ENCODE data around the gene NTMT1. TPM values are rescaled to one million over a fixed set of nuclear protein-coding genes. Genes with fewer than 3 reads are reported as not detected.

The NTMT1 gene
- total and polyA plus RNA-seq, 9 of the 15 experiments (the other 6 are each of a cell fraction or from before 2014, with no cell fraction given): 42.1 to 116 (median 74.7) TPM

DNA sequence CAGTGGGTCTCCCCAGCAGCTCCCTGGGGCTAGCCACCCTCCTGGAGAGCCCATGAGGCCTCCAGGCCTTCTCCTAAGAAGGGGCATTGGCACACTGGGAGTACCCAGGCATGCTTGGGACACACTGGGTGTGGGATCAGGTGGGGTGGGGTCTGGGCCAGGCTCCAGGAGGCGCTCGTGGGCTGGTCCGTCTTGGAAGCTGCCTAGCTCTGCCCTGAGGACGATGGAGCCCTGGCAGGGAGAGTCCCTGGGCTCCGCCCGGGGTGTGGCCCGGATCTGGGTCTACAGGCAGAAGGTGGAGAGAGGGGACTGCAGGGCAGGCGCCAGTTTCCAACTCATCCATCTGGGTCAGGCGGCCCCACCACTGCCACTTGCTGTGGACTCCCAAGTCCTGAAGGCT lies 41.9 kb downstream of the NTMT1 start:
- Histone ChIP-seq H2AFZ (ENCODE audit: low read depth, low read length) (no peak overlapping the region), H3K4me3 (no peak overlapping the region), H3K79me2 (ENCODE audit: control insufficient read depth, insufficient read depth, low read length) (no peaks in the 10 kb centered on the region), H4K20me1 (replicated peaks; ENCODE audit: control insufficient read depth, insufficient read depth, low read length) (peaks cover 9% of the 10 kb centered on the region; the same call in 1 of the 2 replicates), H3K4me1 (replicated peaks in 1 of 2; ENCODE audit: control insufficient read depth in 2 of 2, insufficient read depth in 2 of 2, low read length in 2 of 2) (peaks cover 0 to 37% of the 10 kb centered on the region in 2 experiments; a peak in 2 of 5 replicates), H3K9me3 (replicated peaks; ENCODE audit: control insufficient read depth, insufficient read depth, low read depth, low read length) (no peaks in the 10 kb centered on the region), H3K27ac (ENCODE audit: extremely low read depth, low read depth, low read length) (no peak overlapping the region), H3K36me3 (ENCODE audit: control insufficient read depth, insufficient read depth, low read length) (no peaks in the 10 kb centered on the region; the same call in 2 of the 3 replicates), H3K9me1 (ENCODE audit: control insufficient read depth, insufficient read depth, low read length) (peaks cover 3% of the 10 kb centered on the region), H3K4me2 (ENCODE audit: insufficient read depth, low read length) (no peak overlapping the region), H3K9ac (ENCODE audit: insufficient read depth in 1 of 2, low read depth in 2 of 2, low read length in 2 of 2) (no peak overlapping the region), H3K27me3 (ENCODE audit: control insufficient read depth in 2 of 2, insufficient read depth in 2 of 2, low read length in 2 of 2) (peaks cover 18 to 54% of the 10 kb centered on the region in 2 experiments)
- intact Hi-C loops (cut with micrococcal nuclease) (no loop called here), in situ Hi-C loops (cut with MboI) (loop anchor here (10.0 to 25.0 kb wide), 2 partner anchors 669 to 757 kb away; no protein-coding TSS in a partner anchor)
- 12% methylated on average over 8 of the region's 9 CpGs for WGBS (ENCODE audit: insufficient coverage, low coverage, missing lambda C conversion rate)
- ChIA-PET CTCF (ENCODE audit: low intra/inter-chr PET ratio) (no interaction called here), POLR2A (no interaction called here)
- no peak for ATAC-seq
- peak in 1 of 4 experiments; percentile 27 for DNase-seq (ENCODE audit: extremely low read depth in 1 of 4, low spot score in 3 of 4)
- TF ChIP-seq, protein P1, sequence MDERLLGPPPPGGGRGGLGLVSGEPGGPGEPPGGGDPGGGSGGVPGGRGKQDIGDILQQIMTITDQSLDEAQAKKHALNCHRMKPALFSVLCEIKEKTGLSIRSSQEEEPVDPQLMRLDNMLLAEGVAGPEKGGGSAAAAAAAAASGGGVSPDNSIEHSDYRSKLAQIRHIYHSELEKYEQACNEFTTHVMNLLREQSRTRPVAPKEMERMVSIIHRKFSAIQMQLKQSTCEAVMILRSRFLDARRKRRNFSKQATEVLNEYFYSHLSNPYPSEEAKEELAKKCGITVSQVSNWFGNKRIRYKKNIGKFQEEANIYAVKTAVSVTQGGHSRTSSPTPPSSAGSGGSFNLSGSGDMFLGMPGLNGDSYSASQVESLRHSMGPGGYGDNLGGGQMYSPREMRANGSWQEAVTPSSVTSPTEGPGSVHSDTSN (CRISPR knock-in tag; IDR thresholded peaks at IDR 0.05; ENCODE audit: low read depth): no peak
- TF ChIP-seq, protein P1 (tag; conservative IDR thresholded peaks at IDR 0.05; ENCODE audit: low read depth): no peak
- FAIRE-seq: no peak
- BruUV-seq (replicated peaks): no TSS peak

Measured in K562 (cell line).